ENCODE data around the gene CCNL2. TPM values are rescaled to one million over a fixed set of nuclear protein-coding genes. Genes with fewer than 3 reads are reported as not detected.

CCNL2 gene
- total RNA-seq, 2 experiments from 2014 or later, result 274 to 281 TPM

DNA sequence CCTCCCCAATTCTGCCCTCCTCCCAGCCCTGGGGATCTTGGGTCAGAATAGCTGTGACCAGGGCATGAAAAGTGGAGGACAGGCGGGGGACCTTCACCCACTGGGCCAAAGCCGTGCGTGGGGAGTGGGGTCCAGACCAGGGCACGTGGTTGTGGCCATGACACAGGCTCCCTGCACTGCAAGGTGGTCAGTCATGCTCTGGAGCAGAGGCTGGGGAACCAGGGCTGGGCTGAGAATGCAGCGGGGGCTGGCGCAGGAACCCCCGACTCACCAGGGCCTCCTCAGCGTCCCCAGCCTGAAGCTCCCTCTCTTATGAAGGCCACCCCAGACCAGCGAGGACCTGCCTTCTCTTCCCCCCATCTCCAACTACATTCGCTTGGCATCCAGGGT is 52.6 kb downstream of the CCNL2 start:
- intact Hi-C loops (cut with DNase I, micrococcal nuclease), result no loop called here
- DNase-seq, result no peak
- H3K4me3 ChIP-seq (ENCODE audit: low read length), result no peak overlapping the region
- POLR2A ChIA-PET, result interaction anchor here (1.0 kb wide), 1 partner anchor 224 kb away, joined by 3 read pairs; no protein-coding TSS in a partner anchor
- Mint-ChIP-seq H3K9me3 (no peaks in the 10 kb centered on the region), H3K27me3 (no peaks in the 10 kb centered on the region), H3K4me1 (ENCODE audit: low read depth) (peaks cover 16% of the 10 kb centered on the region), H3K27ac (no peak overlapping the region), H3K36me3 (ENCODE audit: low read depth) (no peaks in the 10 kb centered on the region), H3K4me3 (peak overlapping the region; percentile 86)
- H3K4me1 ChIP-seq (ENCODE audit: insufficient read depth, low read length), result peaks cover 35% of the 10 kb centered on the region
- H3K27ac ChIP-seq (ENCODE audit: low read depth in 1 of 2, low read length in 2 of 2), result no peak overlapping the region
- peaks cover 3% of the 10 kb centered on the region for H3K36me3 ChIP-seq (ENCODE audit: insufficient read depth, low read length)
- CTCF ChIA-PET, result no interaction called here
- TF ChIP-seq, protein P1, sequence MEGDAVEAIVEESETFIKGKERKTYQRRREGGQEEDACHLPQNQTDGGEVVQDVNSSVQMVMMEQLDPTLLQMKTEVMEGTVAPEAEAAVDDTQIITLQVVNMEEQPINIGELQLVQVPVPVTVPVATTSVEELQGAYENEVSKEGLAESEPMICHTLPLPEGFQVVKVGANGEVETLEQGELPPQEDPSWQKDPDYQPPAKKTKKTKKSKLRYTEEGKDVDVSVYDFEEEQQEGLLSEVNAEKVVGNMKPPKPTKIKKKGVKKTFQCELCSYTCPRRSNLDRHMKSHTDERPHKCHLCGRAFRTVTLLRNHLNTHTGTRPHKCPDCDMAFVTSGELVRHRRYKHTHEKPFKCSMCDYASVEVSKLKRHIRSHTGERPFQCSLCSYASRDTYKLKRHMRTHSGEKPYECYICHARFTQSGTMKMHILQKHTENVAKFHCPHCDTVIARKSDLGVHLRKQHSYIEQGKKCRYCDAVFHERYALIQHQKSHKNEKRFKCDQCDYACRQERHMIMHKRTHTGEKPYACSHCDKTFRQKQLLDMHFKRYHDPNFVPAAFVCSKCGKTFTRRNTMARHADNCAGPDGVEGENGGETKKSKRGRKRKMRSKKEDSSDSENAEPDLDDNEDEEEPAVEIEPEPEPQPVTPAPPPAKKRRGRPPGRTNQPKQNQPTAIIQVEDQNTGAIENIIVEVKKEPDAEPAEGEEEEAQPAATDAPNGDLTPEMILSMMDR (IDR thresholded peaks at IDR 0.05), result no peak
- H3K27me3 ChIP-seq (ENCODE audit: control insufficient read depth in 1 of 2, insufficient read depth in 2 of 2, low read length in 2 of 2), result no peaks in the 10 kb centered on the region
- H3K9me3 ChIP-seq (ENCODE audit: control insufficient read depth in 1 of 2, insufficient read depth in 1 of 2, low read length in 2 of 2), result no peaks in the 10 kb centered on the region
- ATAC-seq (ENCODE audit: poor library complexity), result no peak

DNA sequence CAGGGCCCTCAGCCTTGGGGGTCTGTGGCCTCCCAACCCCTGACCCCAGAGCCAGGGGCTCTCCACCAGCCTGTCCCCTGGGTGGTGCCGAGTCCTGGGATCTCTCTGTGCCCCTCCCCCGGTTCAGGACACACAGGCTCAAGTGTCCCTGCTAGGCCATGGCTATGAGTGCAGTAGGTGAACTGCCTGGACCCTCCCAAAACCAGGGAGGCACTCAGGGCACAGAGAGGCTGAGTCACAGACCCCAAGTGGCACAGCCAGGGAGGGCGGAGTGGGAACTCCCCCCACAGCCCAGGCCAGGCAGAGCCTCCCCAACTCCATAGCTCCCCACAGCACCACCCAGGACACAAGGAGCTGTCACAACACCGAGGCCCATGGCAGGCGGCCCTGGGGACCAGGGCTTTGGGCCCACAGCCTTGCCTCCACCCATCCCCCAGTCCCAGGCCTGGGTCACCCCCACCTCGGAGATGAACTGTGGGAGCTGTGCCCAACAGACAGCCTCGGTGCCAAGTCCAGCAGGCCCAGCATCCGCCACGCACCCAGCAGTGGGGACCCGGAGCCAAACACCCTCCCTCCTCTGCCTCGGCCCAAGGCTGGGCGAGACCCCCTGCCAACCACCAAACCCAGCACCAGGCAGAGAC is 53.2 kb downstream of the CCNL2 start:
- ATAC-seq (ENCODE audit: poor library complexity) (no peak), DNase-seq (no peak)
- Histone ChIP-seq H3K27ac (ENCODE audit: low read depth in 1 of 2, low read length in 2 of 2) (no peak overlapping the region), H3K36me3 (ENCODE audit: insufficient read depth, low read length) (peaks cover 3% of the 10 kb centered on the region), H3K4me1 (ENCODE audit: insufficient read depth, low read length) (peaks cover 32% of the 10 kb centered on the region), H3K9me3 (ENCODE audit: control insufficient read depth in 1 of 2, insufficient read depth in 1 of 2, low read length in 2 of 2) (no peaks in the 10 kb centered on the region), H3K27me3 (ENCODE audit: control insufficient read depth in 1 of 2, insufficient read depth in 2 of 2, low read length in 2 of 2) (no peaks in the 10 kb centered on the region), H3K4me3 (ENCODE audit: low read length) (no peak overlapping the region)
- ChIA-PET POLR2A (interaction anchor here (1.0 kb wide), 1 partner anchor 224 kb away, joined by 3 read pairs; no protein-coding TSS in a partner anchor), CTCF (no interaction called here)
- H3K4me1 Mint-ChIP-seq (ENCODE audit: low read depth), result peaks cover 16% of the 10 kb centered on the region
- H3K36me3 Mint-ChIP-seq (ENCODE audit: low read depth), result peaks cover 4% of the 10 kb centered on the region
- intact Hi-C loops (cut with DNase I, micrococcal nuclease), result no loop called here
- TF ChIP-seq, protein P1 (IDR thresholded peaks at IDR 0.05), result no peak
- H3K9me3 Mint-ChIP-seq, result no peaks in the 10 kb centered on the region
- no peak overlapping the region for H3K4me3 Mint-ChIP-seq
- H3K27me3 Mint-ChIP-seq, result no peaks in the 10 kb centered on the region
- no peak overlapping the region for H3K27ac Mint-ChIP-seq

DNA sequence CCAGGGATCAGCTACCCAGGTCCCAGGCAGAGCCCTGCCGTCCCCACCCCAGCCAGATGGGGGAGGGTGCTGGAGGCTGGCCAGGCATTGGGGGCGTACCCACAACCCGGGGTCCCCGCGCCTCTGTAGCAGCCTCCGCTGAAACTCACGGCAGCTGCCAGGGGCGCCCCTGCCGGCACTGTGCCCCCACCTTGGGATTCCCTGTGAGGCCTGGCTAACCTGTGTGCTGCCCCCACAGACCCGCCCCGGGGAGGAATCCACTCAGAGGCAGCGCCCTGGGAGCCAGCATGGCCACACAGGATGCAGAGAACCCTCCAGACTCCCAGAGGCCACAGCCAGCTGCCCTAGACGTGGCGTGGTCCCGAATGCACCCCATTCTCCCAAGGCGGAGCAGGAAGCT is 53.8 kb downstream of the CCNL2 start:
- ATAC-seq (ENCODE audit: poor library complexity), result no peak

More for the DNA sequence above, 53.8 kb downstream of the CCNL2 start:
- CTCF ChIA-PET, result no interaction called here
- Histone ChIP-seq H3K27me3 (ENCODE audit: control insufficient read depth in 1 of 2, insufficient read depth in 2 of 2, low read length in 2 of 2) (no peaks in the 10 kb centered on the region), H3K9me3 (ENCODE audit: control insufficient read depth in 1 of 2, insufficient read depth in 1 of 2, low read length in 2 of 2) (no peaks in the 10 kb centered on the region), H3K4me3 (ENCODE audit: low read length) (no peak overlapping the region), H3K4me1 (ENCODE audit: insufficient read depth, low read length) (peaks cover 32% of the 10 kb centered on the region), H3K36me3 (ENCODE audit: insufficient read depth, low read length) (peaks cover 4% of the 10 kb centered on the region), H3K27ac (ENCODE audit: low read depth in 1 of 2, low read length in 2 of 2) (no peak overlapping the region)
- Mint-ChIP-seq H3K4me3 (no peak overlapping the region), H3K4me1 (ENCODE audit: low read depth) (peaks cover 16% of the 10 kb centered on the region), H3K36me3 (ENCODE audit: low read depth) (peaks cover 7% of the 10 kb centered on the region), H3K27me3 (no peaks in the 10 kb centered on the region), H3K9me3 (no peaks in the 10 kb centered on the region), H3K27ac (no peak overlapping the region)
- intact Hi-C loops (cut with DNase I, micrococcal nuclease), result no loop called here
- POLR2A ChIA-PET, result no interaction called here
- DNase-seq, result no peak
- TF ChIP-seq, protein P1 (IDR thresholded peaks at IDR 0.05), result no peak

Measured in CD4-positive, alpha-beta T cell (primary cell).